Measurements from ENCODE around the gene ARGLU1.

The ARGLU1 gene

GRCh38 chr13:106581225-106581624 is 13.3 kb upstream of the ARGLU1 start:
- Histone ChIP-seq H2AFZ (no peak overlapping the region), H3K27ac (no peak overlapping the region), H3K9ac (no peak overlapping the region), H3K4me2 (ENCODE audit: low read length) (no peak overlapping the region), H3K27me3 (ENCODE audit: control insufficient read depth, insufficient read depth, low read length) (no peaks in the 10 kb centered on the region), H3K79me2 (no peaks in the 10 kb centered on the region), H3K4me1 (no peaks in the 10 kb centered on the region), H3K4me3 (ENCODE audit: low read depth, low read length) (no peak overlapping the region), H3K9me3 (ENCODE audit: control insufficient read depth, low read length) (no peaks in the 10 kb centered on the region), H3K36me3 (ENCODE audit: control insufficient read depth, insufficient read depth, low read length) (no peaks in the 10 kb centered on the region)
- no peak for TF ChIP-seq CTCF (IDR thresholded peaks at IDR 0.05)

GRCh38 chr13:106575896-106576295 is 8.0 kb upstream of the ARGLU1 start:
- H3K79me2 ChIP-seq, result no peaks in the 10 kb centered on the region
- no peak overlapping the region for H3K4me3 ChIP-seq (ENCODE audit: low read depth, low read length)
- H3K9me3 ChIP-seq (ENCODE audit: control insufficient read depth, low read length), result no peaks in the 10 kb centered on the region
- no peak overlapping the region for H2AFZ ChIP-seq
- H3K36me3 ChIP-seq (ENCODE audit: control insufficient read depth, insufficient read depth, low read length), result no peaks in the 10 kb centered on the region
- no peaks in the 10 kb centered on the region for H3K27me3 ChIP-seq (ENCODE audit: control insufficient read depth, insufficient read depth, low read length)
- no peak for TF ChIP-seq CTCF (IDR thresholded peaks at IDR 0.05)
- no peaks in the 10 kb centered on the region for H3K4me1 ChIP-seq
- no peak overlapping the region for H3K9ac ChIP-seq
- H3K4me2 ChIP-seq (ENCODE audit: low read length), result no peak overlapping the region
- H3K27ac ChIP-seq, result no peak overlapping the region

- H3K27me3 ChIP-seq (ENCODE audit: control insufficient read depth, insufficient read depth, low read length), result no peaks in the 10 kb centered on the region
- H2AFZ ChIP-seq, result no peak overlapping the region
- H3K4me1 ChIP-seq, result no peaks in the 10 kb centered on the region
- H3K27ac ChIP-seq, result no peak overlapping the region
- H3K9me3 ChIP-seq (ENCODE audit: control insufficient read depth, low read length), result no peaks in the 10 kb centered on the region
- no peaks in the 10 kb centered on the region for H3K36me3 ChIP-seq (ENCODE audit: control insufficient read depth, insufficient read depth, low read length)
- H3K79me2 ChIP-seq, result no peaks in the 10 kb centered on the region
- H3K4me3 ChIP-seq (ENCODE audit: low read depth, low read length), result no peak overlapping the region
- H3K9ac ChIP-seq, result no peak overlapping the region
- TF ChIP-seq CTCF (IDR thresholded peaks at IDR 0.05), result no peak
- no peak overlapping the region for H3K4me2 ChIP-seq (ENCODE audit: low read length)
Measured at GRCh38 chr13:106573868-106574267, 5.9 kb upstream of the ARGLU1 start.

- H3K27ac ChIP-seq, result no peak overlapping the region
- no peaks in the 10 kb centered on the region for H3K27me3 ChIP-seq (ENCODE audit: control insufficient read depth, insufficient read depth, low read length)
Measured at GRCh38 chr13:106573284-106573846, 5.4 kb upstream of the ARGLU1 start.

More at GRCh38 chr13:106573284-106573846, 5.4 kb upstream of the ARGLU1 start:
- H3K4me1 ChIP-seq, result no peaks in the 10 kb centered on the region
- no peak overlapping the region for H3K9ac ChIP-seq
- H3K79me2 ChIP-seq, result no peaks in the 10 kb centered on the region
- H3K4me2 ChIP-seq (ENCODE audit: low read length), result no peak overlapping the region
- no peak for TF ChIP-seq CTCF (IDR thresholded peaks at IDR 0.05)
- no peaks in the 10 kb centered on the region for H3K36me3 ChIP-seq (ENCODE audit: control insufficient read depth, insufficient read depth, low read length)
- no peak overlapping the region for H3K4me3 ChIP-seq (ENCODE audit: low read depth, low read length)
- H3K9me3 ChIP-seq (ENCODE audit: control insufficient read depth, low read length), result no peaks in the 10 kb centered on the region
- no peak overlapping the region for H2AFZ ChIP-seq
